Peyer's patch (tissue), 4 donors: ENCODE results near the gene DNAI1.
A peak's percentile ranks its signal among the peaks of the same experiment; 100 is the strongest.

Experiments used
- CTCF ChIP-seq, 6 experiments: fragments of 450-650 bp in 4 of 6; fragments of 200-600 bp in 2 of 6; sonication (generic) in 1 of 6; IDR thresholded peaks; one replicate each; pipeline ENCODE4 v1.5.1; 2017 to 2019; ENCODE audit warnings: antibody characterized with exemption in 6 of 6, mild to moderate bottlenecking in 3 of 6, moderate library complexity in 1 of 6
- POLR2A ChIP-seq, 2 donors: fragments of 450-650 bp; IDR thresholded peaks; one replicate each; pipeline ENCODE4 v1.5.1; 2017; ENCODE audit warnings: antibody characterized with exemption in 2 of 2, mild to moderate bottlenecking in 2 of 2, moderate library complexity in 2 of 2

- TF ChIP-seq CTCF (IDR thresholded peaks at IDR 0.05) (peak; percentile 57 to 96 (median 87)), POLR2A (IDR thresholded peaks at IDR 0.05) (no peak)
Observed at GRCh38 chr9:34500623-34501267, 42.1 kb downstream of the DNAI1 start.
